Lower lobe of right lung (tissue), 2 donors: ENCODE data around the gene DIP2C. TPM values are rescaled to one million over a fixed set of nuclear protein-coding genes. Genes with fewer than 3 reads are reported as not detected.

ENCODE experiments used
- ATAC-seq, 2 donors: fragments of 200-7000 bp; cut with Tn5 transposase; one replicate each; pipeline ENCODE4 v1.9.1; 2020 to 2022; ENCODE audit warnings: mild to moderate bottlenecking in 2 of 2, moderate library complexity in 2 of 2
- DNase-seq: peaks from one replicate; pipeline ENCODE4 v3.0.0-alpha.2; 2020
- H3K27ac ChIP-seq: fragments of 200-600 bp; one replicate; pipeline ENCODE4 v1.8.0; 2022
- H3K27me3 ChIP-seq: fragments of 200-600 bp; one replicate; pipeline ENCODE4 v1.8.0; 2022; ENCODE audit warnings: low read depth
- H3K36me3 ChIP-seq: fragments of 200-600 bp; one replicate; pipeline ENCODE4 v1.8.0; 2022; ENCODE audit warnings: mild to moderate bottlenecking
- H3K4me1 ChIP-seq: fragments of 200-600 bp; one replicate; pipeline ENCODE4 v1.8.0; 2022
- H3K4me3 ChIP-seq: fragments of 200-600 bp; one replicate; pipeline ENCODE4 v1.8.0; 2022; ENCODE audit warnings: mild to moderate bottlenecking
- H3K9me3 ChIP-seq: fragments of 200-600 bp; one replicate; pipeline ENCODE4 v1.8.0; 2022
- intact Hi-C: fragments of 100-400 bp; cut with DNase I; formaldehyde crosslinking; loops from one replicate; pipeline ENCODE4 v1.11.0; 2022
- total RNA-seq: library from RNA; stranded (reverse); fragmentation: NEBNext Ultra II Directional; extraction: Animal tissue kit (Norgen Biotek cat#: 25700); gene quantifications from one replicate; pipeline ENCODE4 v1.2.1, GENCODE V29; 2021
- TF ChIP-seq, protein P1 (sequence below): fragments of 200-600 bp; IDR thresholded peaks from one replicate; pipeline ENCODE4 v1.8.0; 2022; ENCODE audit warnings: antibody characterized with exemption, mild to moderate bottlenecking
- donor health status: DM: no; HTN: yes; CAD: no; lungs with severe emphysema.

Gene DIP2C
- total RNA-seq, 1 donor from 2014 or later = 15.1 TPM

DNA sequence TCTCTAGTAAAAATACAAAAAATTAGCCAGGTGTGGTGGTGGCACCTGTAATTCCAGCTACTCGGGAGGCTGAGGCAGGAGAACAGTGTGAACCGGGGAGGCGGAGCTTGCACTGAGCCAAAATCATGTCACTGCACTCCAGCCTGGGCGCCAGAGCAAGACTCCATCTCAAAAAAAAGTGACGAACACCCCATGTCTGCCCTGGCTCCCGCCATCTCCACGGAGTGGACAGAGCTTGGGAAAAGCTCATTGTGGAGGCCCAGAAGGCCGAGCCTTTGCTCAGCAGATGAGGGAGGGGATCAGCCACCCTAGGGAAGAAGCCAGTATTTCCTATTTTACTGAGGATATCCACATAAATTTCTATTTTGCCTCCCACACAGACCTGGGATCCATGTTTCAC lies 136.8 kb downstream of the DIP2C start:
- H3K36me3 ChIP-seq = no peaks in the 10 kb centered on the region
- H3K4me1 ChIP-seq = peaks cover 13% of the 10 kb centered on the region
- H3K27ac ChIP-seq = no peak overlapping the region
- ATAC-seq = no peak
- no peak for DNase-seq
- TF ChIP-seq, protein P1, sequence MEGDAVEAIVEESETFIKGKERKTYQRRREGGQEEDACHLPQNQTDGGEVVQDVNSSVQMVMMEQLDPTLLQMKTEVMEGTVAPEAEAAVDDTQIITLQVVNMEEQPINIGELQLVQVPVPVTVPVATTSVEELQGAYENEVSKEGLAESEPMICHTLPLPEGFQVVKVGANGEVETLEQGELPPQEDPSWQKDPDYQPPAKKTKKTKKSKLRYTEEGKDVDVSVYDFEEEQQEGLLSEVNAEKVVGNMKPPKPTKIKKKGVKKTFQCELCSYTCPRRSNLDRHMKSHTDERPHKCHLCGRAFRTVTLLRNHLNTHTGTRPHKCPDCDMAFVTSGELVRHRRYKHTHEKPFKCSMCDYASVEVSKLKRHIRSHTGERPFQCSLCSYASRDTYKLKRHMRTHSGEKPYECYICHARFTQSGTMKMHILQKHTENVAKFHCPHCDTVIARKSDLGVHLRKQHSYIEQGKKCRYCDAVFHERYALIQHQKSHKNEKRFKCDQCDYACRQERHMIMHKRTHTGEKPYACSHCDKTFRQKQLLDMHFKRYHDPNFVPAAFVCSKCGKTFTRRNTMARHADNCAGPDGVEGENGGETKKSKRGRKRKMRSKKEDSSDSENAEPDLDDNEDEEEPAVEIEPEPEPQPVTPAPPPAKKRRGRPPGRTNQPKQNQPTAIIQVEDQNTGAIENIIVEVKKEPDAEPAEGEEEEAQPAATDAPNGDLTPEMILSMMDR = no peak
- no peak overlapping the region for H3K4me3 ChIP-seq
- no peaks in the 10 kb centered on the region for H3K9me3 ChIP-seq
- no peaks in the 10 kb centered on the region for H3K27me3 ChIP-seq
- intact Hi-C loops = no loop called here

DNA sequence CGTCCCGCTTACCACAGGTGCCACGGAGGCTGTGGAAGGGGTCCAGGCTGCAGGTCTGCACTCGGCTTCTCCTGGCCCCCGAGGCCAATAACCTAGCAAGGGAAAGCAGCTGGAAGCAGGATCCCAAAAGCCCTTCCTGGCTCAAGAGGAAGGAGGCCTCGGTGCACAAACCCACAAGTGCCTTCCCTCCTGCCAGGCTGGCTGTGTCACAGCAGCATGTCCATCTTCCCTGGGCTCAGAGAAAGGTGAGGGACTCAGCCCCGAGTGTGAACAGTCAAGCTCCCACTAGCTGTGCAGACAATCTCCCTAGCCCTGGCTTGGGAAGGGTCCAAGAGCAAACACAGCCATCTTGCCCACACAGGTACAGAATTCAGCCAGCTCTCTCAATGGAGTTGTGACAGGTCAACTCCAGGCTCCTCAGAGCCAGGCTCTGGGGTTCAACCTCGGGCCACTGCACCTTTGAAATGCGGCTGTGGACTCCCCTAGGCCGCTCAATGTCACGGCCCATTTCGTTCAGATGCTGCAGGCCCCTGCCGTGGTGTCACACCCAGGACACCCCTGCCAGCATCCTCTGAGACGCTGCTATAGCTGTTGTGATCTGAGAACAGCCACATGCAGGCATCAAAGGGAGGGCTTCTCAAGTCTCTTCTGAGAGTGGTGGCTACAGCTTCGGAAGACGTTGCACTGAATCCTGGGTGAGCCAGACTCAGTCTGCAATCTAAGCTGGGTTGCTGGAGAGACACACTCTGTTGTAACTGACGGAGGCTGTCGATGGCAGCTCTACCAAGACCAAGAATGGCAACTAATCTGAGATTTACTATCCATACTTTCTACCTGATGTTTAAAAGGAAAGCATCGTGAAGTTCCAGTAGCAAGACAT lies 137.9 kb downstream of the DIP2C start:
- Histone ChIP-seq H3K27ac (no peak overlapping the region), H3K36me3 (no peaks in the 10 kb centered on the region), H3K4me1 (peaks cover 22% of the 10 kb centered on the region), H3K4me3 (no peak overlapping the region), H3K27me3 (no peaks in the 10 kb centered on the region), H3K9me3 (no peaks in the 10 kb centered on the region)
- intact Hi-C loops = no loop called here
- ATAC-seq = no peak
- no peak for DNase-seq
- TF ChIP-seq, protein P1 = no peak

DNA sequence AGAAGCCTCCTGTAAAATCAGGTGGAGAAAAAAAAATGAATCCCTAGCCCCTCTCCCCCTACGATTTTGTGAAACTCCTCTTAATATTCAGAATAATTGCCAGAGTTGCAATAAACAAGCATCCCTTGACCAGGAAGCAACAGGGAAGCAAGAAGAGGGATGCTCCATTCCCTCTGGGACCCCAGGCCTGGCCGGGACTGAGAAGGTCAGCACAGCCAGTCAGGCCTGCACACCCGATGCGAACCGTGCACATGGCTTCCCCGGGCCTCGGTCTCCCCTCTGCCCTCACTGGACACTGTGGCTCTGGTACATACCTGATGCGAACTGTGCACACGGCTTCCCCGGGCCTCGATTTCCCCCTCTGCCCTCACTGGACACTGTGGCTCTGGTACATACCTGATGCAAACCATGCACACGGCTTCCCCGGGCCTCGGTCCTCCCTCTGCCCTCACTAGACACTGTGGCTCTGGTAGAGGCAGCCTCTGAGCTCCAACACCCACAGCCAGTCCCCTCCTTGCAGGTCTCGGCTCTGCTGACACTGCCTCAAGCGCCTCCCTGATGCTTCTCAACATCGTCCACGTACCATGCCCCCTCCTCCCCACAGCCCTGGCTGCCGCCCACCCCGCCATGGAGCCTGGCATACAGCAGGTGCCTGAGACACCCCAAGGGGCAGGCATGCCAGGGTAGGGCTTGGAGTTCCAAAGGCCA lies 138.6 kb downstream of the DIP2C start:
- TF ChIP-seq, protein P1 = no peak
- DNase-seq (no peak), ATAC-seq (no peak)
- Histone ChIP-seq H3K27ac (no peak overlapping the region), H3K4me3 (no peak overlapping the region), H3K9me3 (no peaks in the 10 kb centered on the region), H3K4me1 (peaks cover 25% of the 10 kb centered on the region), H3K36me3 (no peaks in the 10 kb centered on the region), H3K27me3 (no peaks in the 10 kb centered on the region)
- intact Hi-C loops = no loop called here

DNA sequence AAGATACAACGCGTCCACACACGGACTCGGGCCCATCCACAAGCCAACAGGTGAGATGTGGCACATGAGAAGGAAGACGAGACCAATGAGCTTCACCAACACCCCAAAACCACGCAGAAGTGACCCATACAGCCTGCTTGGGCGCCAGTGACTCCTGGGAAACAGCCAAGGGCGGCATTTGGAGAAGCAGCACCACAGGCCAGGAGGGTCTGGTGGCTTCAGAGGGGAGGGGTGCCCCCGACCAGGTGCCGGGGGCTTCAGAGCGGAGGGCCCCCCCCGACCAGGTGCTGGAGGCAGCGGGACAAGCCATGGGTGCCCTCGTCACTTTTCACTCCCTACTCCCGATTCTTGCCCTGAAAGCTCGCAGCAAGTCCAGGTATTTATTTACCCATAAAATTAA lies 140.1 kb downstream of the DIP2C start:
- no peak for ATAC-seq

DNA sequence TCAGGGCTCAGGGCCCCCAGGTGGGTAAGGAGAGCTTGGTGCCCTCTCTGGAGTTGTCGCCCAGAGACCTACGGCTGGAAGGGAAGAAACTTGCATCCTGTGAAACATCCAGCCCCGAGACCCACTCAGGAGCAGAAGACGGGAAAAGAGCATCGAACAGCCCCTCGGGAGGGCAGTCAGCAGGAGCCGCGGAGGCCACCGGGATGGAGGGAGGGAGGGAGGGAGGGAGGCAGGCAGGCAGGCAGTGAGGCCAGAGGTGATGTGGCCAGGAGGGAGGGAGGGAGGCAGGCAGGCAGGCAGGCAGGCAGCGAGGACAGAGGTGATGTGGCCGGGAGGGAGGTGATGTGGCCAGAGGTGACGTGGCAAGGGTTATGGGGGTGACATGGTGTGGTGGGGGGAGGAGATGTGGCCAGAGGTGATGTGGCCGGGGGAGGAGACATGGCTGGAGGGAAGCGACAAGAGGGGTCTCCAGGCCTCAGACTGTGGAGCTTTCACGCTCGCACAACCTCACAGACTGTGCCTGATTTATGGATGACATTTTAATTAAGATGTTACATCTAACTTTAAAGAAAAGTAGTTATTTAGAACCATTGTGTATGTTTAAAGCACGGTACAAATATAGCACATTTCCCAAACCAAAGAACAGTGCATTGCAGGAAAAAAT lies 141.1 kb downstream of the DIP2C start:
- Histone ChIP-seq H3K27me3 (no peaks in the 10 kb centered on the region), H3K27ac (no peak overlapping the region), H3K4me1 (peaks cover 25% of the 10 kb centered on the region), H3K4me3 (no peak overlapping the region), H3K9me3 (no peaks in the 10 kb centered on the region), H3K36me3 (no peaks in the 10 kb centered on the region)
- no peak for ATAC-seq
- intact Hi-C loops = no loop called here
- DNase-seq = no peak
- TF ChIP-seq, protein P1 = no peak

More for the DNA sequence above, 140.1 kb downstream of the DIP2C start:
- Histone ChIP-seq H3K27ac (no peak overlapping the region), H3K4me1 (peaks cover 25% of the 10 kb centered on the region), H3K27me3 (no peaks in the 10 kb centered on the region), H3K4me3 (no peak overlapping the region), H3K9me3 (no peaks in the 10 kb centered on the region), H3K36me3 (no peaks in the 10 kb centered on the region)
- TF ChIP-seq, protein P1 = no peak
- no peak for DNase-seq
- intact Hi-C loops = no loop called here
